GM19240 (cell line): ENCODE measurements around the gene DDT.
"Not testable (repeated sequence)": the region's sequence is repeated elsewhere in the genome, so short reads cannot be mapped to it uniquely, and the experiment has no call there.

ENCODE experiments used
- DNase-seq: peaks from one replicate; pipeline ENCODE4 v3.0.0; 2011; ENCODE audit warnings: low spot score; ENCODE audit not compliant: insufficient read length

DDT gene

DNA sequence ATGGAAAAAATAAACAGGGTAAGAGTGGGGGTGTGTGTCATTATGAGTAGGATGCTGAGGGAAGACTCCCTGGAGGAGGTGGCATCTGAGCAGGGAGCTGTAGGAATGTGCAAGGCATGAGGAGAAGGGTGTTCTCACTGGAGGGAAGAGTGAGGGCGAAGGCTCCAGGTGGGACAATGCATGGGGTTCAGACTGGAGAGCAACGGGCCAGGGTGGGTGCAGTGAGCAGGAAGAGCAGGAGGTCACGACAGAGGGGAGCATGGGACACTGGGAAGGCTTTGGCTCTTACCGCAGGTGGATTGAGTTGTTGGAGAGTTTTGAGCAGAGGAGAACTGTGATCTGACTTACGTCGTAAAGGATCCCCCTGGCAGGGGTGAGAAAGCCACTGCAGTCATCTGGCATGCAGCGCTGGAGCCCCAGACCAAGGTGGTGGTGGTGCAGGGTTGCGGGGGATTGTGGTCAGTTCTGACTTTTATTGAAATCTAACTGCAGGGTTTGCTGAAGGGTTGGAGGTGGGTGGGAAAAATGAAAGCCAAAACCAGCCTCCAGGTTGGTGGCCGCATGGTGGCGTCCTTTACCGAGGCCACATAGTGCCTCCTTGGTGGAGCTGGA, 21.3 kb downstream of the DDT start:
- DNase-seq = not testable (repeated sequence)

DNA sequence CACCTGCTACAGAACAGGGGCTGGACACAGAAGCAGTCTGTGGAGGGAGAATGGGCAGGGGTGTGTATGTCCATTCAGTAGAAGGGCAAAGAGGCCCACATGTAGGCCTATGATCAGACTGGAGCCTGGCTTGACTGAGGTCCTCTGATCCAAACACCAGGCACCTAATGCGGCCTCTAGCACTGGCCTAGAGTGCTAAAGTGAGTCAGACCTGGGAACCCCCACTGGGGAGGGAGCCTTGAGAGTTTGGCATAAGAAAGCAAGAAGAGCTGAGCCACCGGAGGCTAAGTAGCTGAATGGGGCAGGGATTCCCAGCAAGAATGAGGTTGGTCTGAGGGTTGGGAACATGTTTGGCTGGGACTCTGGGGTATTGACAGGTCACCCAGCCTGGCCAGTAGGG, 22.9 kb downstream of the DDT start:
- DNase-seq = not testable (repeated sequence)

DNA sequence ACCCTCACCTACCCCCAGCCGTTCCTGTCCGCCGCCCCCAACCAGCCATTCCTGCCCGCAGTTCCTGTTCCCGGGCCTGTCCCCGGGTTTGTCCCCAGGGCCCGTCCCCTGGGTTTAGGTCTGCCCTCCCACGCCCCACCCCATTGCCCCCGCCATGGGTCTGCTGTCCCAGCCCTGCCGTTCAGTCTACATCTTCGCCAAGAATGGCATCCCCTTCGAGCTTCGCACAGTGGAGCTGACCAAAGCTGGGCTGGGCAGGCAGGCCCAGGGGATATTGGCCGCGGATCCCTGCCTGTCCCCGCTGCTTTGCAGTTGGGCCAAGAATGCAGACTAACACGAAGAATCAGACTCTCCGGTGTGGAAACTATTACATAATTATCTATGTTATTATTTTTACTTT, 24.5 kb downstream of the DDT start:
- not testable (repeated sequence) for DNase-seq

DNA sequence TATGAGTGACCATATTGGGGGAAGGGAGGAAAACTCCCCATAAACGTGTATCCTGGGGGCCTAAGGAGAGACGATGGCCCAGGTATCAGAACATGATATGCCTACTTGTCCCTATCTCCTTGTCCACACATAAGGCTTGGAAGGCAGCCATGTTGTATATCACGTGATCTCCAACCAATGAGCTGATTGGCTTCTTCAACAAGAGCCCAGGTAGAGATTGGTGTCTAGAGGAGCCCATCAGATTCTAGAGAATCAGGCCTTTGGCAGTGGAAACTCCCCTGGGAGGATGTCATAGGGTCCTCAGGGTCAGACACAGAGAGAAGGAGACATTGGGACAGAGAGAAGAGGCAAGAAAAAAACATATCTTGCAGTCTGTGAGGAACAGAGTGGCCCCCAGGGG, 26.9 kb downstream of the DDT start:
- not testable (repeated sequence) for DNase-seq

DNA sequence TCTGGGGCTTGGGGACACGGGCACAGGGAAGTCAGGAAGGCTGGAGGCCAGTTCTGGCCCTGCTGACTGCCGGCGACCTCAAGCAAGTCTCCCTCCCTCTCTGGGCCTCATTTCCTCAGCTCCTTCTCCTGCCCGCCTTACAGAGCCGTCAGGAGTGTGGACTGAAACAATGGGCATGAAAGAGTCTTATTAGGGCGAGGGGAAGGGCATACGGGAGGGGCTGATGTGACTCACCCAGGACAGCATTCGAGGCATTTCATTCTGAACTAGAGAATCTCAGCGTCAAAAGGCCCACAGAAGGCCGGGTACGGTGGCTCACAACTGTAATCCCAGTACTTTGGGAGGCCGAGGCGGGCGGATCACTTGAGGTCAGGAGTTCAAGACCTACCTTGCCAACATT, 34.1 kb downstream of the DDT start:
- not testable (repeated sequence) for DNase-seq

DNA sequence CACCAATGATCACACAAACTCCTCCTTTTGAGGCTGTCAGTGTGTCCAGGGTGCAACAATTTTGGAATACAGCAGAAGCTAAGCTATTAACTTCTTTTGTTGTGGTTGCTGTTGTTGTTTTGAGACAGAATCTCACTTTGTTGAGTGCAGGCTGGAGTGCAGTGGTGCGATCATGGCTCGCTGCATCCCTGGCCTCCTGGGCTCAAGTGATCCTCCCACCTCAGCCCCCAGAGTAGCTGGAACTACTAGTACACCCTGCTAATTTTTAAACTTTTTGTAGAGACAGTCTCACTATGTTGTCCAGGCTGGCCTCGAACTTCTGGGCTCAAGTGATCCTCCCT, 35.3 kb downstream of the DDT start:
- DNase-seq = no peak

DNA sequence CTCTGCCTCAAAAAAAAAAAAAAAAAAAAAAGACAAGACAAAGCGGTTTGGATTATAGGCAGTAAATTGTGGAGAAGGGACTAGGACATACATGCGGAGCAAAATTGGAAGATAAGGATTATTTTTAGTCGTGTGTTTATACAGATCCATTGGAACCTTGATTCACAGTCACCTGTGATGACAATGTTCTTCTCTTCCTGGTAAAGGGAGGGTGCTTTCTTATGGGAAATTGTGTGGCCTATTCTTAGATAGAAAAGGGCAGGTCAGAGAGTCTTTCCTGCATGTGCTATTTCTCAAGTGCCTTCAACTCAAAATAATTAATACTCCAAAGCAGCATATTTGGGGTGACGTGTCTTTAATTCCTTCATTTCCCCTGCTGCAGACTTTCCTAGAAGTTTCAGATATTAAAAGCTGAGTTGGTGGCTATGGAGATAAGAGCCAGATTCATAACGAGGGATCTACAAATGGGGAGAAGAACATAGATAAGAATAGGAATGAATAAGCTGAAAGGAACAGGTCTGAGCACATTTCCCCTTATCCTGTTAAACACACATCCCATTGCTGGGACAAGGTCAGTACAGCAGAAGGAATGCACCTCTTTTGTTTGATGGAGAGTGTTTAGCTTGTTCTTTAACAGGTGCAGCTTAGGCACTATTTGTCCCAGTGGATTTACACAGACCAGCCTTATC, 35.8 kb downstream of the DDT start:
- DNase-seq = no peak

DNA sequence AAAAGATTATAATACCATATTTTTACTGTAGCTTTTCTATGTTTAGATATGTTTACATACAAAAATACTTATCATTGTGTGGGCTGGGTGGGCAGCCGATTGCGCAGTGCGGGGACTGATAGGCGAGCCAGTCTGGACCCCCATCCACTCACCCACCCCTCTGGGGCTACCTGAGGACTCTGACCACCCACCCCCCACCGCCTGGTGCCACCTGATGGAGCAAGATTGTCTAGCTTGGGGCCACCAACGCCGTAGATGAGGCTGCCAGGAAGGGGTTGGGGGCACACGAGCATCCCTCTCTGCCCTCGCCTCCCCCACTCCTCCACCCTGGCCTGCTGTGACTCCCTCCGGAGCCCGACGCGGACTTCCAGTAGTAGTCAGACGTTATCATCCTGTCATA, 47.7 kb downstream of the DDT start:
- no peak for DNase-seq

DNA sequence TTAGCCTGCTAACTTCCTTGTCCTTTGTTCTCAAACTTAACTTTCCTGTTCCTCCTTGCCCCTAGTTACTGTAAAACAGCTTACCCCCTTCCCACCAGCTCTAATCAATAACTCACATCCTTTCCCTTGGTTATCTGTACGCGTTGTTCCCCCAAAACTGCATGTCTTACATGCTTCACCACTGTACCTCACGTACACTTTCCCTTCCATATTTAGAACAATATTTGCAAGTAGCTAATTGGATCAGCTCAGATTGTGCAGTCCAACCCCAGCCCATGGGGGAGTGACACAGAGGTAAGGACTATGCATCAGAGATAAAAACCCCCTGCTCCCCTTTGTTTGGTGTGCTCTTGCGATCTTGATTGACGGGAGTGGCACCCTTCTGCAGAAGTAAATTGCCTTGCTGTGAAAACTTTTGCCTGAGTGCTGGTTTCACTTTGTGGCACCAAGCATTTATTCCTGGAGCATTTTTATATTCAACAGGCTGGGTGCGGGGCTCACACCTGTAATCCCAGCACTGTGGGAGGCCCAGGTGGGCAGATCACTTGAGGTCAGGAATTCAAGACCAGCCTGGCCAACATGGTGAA, 49.1 kb downstream of the DDT start:
- DNase-seq = no peak

DNA sequence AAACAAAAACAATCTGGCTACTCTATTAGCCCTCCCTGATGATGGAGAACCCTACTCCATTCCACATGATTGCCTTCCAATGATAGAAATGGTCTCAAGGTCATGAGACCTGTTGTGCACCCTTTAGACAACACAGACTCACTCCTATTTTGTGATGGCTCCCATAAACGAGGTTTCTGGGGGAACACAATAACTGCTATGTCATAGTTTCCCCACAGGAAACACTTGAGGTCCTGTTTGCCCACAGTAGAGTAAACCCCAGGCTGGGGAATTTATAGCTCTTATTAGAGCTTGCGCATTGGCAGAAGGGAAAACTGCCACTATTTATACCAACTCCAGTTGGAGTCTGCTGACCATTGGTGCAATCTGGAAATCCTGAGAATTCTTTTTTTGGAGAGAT, 51.3 kb downstream of the DDT start:
- DNase-seq = no peak

DNA sequence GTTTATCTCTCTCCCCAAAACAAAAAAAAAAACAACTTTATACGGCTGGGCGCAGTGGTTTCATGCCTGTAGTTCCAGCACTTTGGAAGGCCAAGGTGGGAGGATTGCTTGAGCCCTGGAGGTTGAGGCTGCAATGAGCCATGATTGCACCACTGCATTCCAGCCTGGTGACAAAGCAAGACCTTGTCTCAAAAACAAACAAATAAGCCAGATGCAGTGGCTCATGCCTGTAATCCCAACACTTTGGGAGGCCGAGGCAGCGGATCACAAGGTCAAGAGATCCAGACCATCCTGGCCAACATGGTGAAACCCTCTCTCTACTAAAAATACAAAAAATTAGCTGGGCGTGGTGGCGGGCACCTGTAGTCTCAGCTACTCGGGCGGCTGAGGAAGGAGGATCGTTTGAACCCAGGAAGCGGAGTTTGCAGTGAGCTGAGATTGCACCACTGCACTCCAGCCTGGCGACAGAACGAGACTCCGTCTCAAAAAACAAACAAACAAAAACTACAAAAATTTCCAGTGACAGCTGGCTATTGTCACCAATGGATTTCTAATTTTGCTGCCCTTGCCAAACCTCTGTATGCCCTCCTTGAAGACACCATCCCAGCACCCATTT, 52.5 kb downstream of the DDT start:
- not testable (repeated sequence) for DNase-seq
